HEK293T (cell line): ENCODE measurements around the gene APPBP2.

ENCODE experiments used
- BHLHE40 ChIP-seq: fragments of 450-650 bp; IDR thresholded peaks from 2 replicates; pipeline ENCODE4 v1.6.1; 2016; ENCODE audit warnings: mild to moderate bottlenecking, moderate library complexity, borderline replicate concordance
- ELF4 ChIP-seq: fragments of 450-650 bp; IDR thresholded peaks from 2 replicates; pipeline ENCODE4 v1.6.1; 2017; ENCODE audit warnings: antibody characterized with exemption
- FOXA1 ChIP-seq: fragments of 450-650 bp; IDR thresholded peaks from 2 replicates; pipeline ENCODE4 v1.6.1; 2016; ENCODE audit warnings: mild to moderate bottlenecking
- FOXK2 ChIP-seq: fragments of 450-650 bp; IDR thresholded peaks from 2 replicates; pipeline ENCODE4 v1.6.1; 2016; ENCODE audit warnings: mild to moderate bottlenecking
- FOXM1 ChIP-seq: fragments of 450-650 bp; IDR thresholded peaks from 2 replicates; pipeline ENCODE4 v1.6.1; 2017; ENCODE audit warnings: mild to moderate bottlenecking, borderline replicate concordance
- LEF1 ChIP-seq: fragments of 450-650 bp; IDR thresholded peaks from 2 replicates; pipeline ENCODE4 v1.6.1; 2017; ENCODE audit warnings: mild to moderate bottlenecking, borderline replicate concordance
- NFRKB ChIP-seq: fragments of 450-650 bp; IDR thresholded peaks from 2 replicates; pipeline ENCODE4 v1.6.1; 2016; ENCODE audit warnings: mild to moderate bottlenecking, moderate library complexity
- SP1 ChIP-seq: fragments of 450-650 bp; IDR thresholded peaks from 2 replicates; pipeline ENCODE4 v1.6.1; 2017
- SUZ12 ChIP-seq: fragments of 450-650 bp; IDR thresholded peaks from 2 replicates; pipeline ENCODE4 v1.6.1; 2016; ENCODE audit warnings: mild to moderate bottlenecking
- TF ChIP-seq, protein P1 (sequence below): fragments of 450-650 bp; IDR thresholded peaks from 2 replicates; pipeline ENCODE4 v1.6.1; 2016

DNA sequence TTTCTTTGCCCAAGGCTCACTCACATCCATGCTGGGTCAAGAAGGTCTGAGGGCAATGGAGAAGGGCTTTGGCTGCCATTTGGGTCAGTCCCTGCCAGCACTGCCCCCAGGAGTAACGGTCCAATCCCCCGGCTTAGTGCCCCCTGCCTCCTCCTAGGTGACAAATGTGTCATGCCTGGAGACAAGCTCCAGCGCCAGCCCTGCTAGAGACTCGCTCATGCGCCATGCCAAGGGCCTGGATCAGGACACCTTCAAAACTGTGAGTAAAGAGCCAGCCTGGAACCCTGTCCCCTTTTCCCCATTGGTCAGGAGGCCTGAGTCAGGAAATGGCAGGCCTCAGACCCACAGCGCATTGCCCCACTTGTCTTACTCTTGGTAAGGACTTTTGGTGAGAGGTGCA lies 100.4 kb downstream of the APPBP2 start:
- TF ChIP-seq SP1 (no peak), SUZ12 (no peak), FOXK2 (no peak), FOXA1 (no peak), NFRKB (no peak), BHLHE40 (no peak), ELF4 (no peak), LEF1 (no peak), FOXM1 (no peak)
- TF ChIP-seq, protein P1, sequence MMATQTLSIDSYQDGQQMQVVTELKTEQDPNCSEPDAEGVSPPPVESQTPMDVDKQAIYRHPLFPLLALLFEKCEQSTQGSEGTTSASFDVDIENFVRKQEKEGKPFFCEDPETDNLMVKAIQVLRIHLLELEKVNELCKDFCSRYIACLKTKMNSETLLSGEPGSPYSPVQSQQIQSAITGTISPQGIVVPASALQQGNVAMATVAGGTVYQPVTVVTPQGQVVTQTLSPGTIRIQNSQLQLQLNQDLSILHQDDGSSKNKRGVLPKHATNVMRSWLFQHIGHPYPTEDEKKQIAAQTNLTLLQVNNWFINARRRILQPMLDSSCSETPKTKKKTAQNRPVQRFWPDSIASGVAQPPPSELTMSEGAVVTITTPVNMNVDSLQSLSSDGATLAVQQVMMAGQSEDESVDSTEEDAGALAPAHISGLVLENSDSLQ, result no peak
